Measurements from ENCODE around the gene IDH3B. TPM values are rescaled to one million over a fixed set of nuclear protein-coding genes. Genes with fewer than 3 reads are reported as not detected.

Gene IDH3B
- total and polyA plus RNA-seq, 10 donors: 59.4 to 105 (median 84.7) TPM

GRCh38 chr20:2643708-2644107 lies 20.3 kb downstream of the IDH3B start:
- intact Hi-C loops (cut with DNase I; ENCODE audit: low total_unique reads): loop anchor here (10.0 kb wide), 1 partner anchor 119 kb away; no protein-coding TSS in a partner anchor
- TF ChIP-seq CTCF (IDR thresholded peaks at IDR 0.05 in 8 of 11, conservative IDR thresholded peaks at IDR 0.05 in 3 of 11): no peak
- TF ChIP-seq POLR2A (IDR thresholded peaks at IDR 0.05): no peak
- TF ChIP-seq POLR2AphosphoS5 (IDR thresholded peaks at IDR 0.05): no peak
- 63 to 100% (median 93%) methylated on average over 1 of the region's 1 CpG for WGBS, 5 donors
- peaks cover 0 to 8% (median 2%) of the 10 kb centered on the region in 6 donors for H3K4me1 ChIP-seq
- DNase-seq: no peak
- no peaks in the 10 kb centered on the region for H3K9me3 ChIP-seq
- no peak overlapping the region for H3K27ac ChIP-seq
- H3K27me3 ChIP-seq (replicated peaks in 1 of 7): no peaks in the 10 kb centered on the region
- H3K36me3 ChIP-seq: peaks cover 0 to 9% (median 0%) of the 10 kb centered on the region in 6 donors
- H3K4me3 ChIP-seq: no peak overlapping the region

GRCh38 chr20:2640899-2641298 lies 23.1 kb downstream of the IDH3B start:
- H3K9me3 ChIP-seq: no peaks in the 10 kb centered on the region
- H3K27me3 ChIP-seq (replicated peaks in 1 of 7): no peaks in the 10 kb centered on the region
- H3K4me3 ChIP-seq: no peak overlapping the region
- TF ChIP-seq POLR2AphosphoS5 (IDR thresholded peaks at IDR 0.05) (no peak), POLR2A (IDR thresholded peaks at IDR 0.05) (no peak), CTCF (IDR thresholded peaks at IDR 0.05 in 8 of 11, conservative IDR thresholded peaks at IDR 0.05 in 3 of 11) (no peak)
- no peak for DNase-seq
- intact Hi-C loops (cut with DNase I; ENCODE audit: low total_unique reads): loop anchor here (10.0 kb wide), 1 partner anchor 116 kb away; no protein-coding TSS in a partner anchor
- WGBS, 5 donors: 73 to 93% (median 83%) methylated on average over 9 of the region's 9 CpGs
- H3K36me3 ChIP-seq: peaks cover 0 to 9% (median 0%) of the 10 kb centered on the region in 6 donors
- H3K4me1 ChIP-seq: no peaks in the 10 kb centered on the region
- no peak overlapping the region for H3K27ac ChIP-seq

GRCh38 chr20:2640260-2640659 lies 23.8 kb downstream of the IDH3B start:
- no peak overlapping the region for H3K4me3 ChIP-seq
- DNase-seq: no peak
- peaks cover 0 to 2% (median 0%) of the 10 kb centered on the region in 7 donors for H3K27me3 ChIP-seq (replicated peaks in 1 of 7)
- 47 to 77% (median 57%) methylated on average over 1 of the region's 1 CpG for WGBS, 5 donors
- H3K36me3 ChIP-seq: peaks cover 0 to 9% (median 0%) of the 10 kb centered on the region in 6 donors
- H3K9me3 ChIP-seq: no peaks in the 10 kb centered on the region
- H3K4me1 ChIP-seq: no peaks in the 10 kb centered on the region
- intact Hi-C loops (cut with DNase I; ENCODE audit: low total_unique reads): loop anchor here (10.0 kb wide), 1 partner anchor 115 kb away; no protein-coding TSS in a partner anchor
- no peak overlapping the region for H3K27ac ChIP-seq
- no peak for TF ChIP-seq CTCF (IDR thresholded peaks at IDR 0.05 in 8 of 11, conservative IDR thresholded peaks at IDR 0.05 in 3 of 11)
- TF ChIP-seq POLR2AphosphoS5 (IDR thresholded peaks at IDR 0.05): no peak
- TF ChIP-seq POLR2A (IDR thresholded peaks at IDR 0.05): no peak

GRCh38 chr20:2637246-2637645 lies 26.8 kb downstream of the IDH3B start:
- H3K4me3 ChIP-seq: no peak overlapping the region
- H3K27ac ChIP-seq: no peak overlapping the region
- peaks cover 0 to 17% (median under 1%) of the 10 kb centered on the region in 7 donors for H3K27me3 ChIP-seq (replicated peaks in 1 of 7)
- H3K4me1 ChIP-seq: no peaks in the 10 kb centered on the region
- WGBS, 5 donors: 74 to 79% (median 78%) methylated on average over 6 of the region's 6 CpGs
- no peak for TF ChIP-seq POLR2AphosphoS5 (IDR thresholded peaks at IDR 0.05)
- no peak for TF ChIP-seq POLR2A (IDR thresholded peaks at IDR 0.05)
- TF ChIP-seq CTCF (IDR thresholded peaks at IDR 0.05 in 8 of 11, conservative IDR thresholded peaks at IDR 0.05 in 3 of 11): no peak
- intact Hi-C loops (cut with DNase I; ENCODE audit: low total_unique reads): no loop called here
- H3K36me3 ChIP-seq: no peaks in the 10 kb centered on the region
- H3K9me3 ChIP-seq: no peaks in the 10 kb centered on the region
- DNase-seq: no peak
